GM23338 (cell line): ENCODE data around the gene PRMT3. TPM values are rescaled to one million over a fixed set of nuclear protein-coding genes. Genes with fewer than 3 reads are reported as not detected.
A peak's percentile ranks its signal among the peaks of the same experiment; 100 is the strongest.

Experiments used
- ATAC-seq: fragments of 200-7000 bp; cut with Tn5 transposase; 3 replicates; pipeline ENCODE4 v1.9.1; 2020
- DNase-seq: peaks from one replicate; pipeline ENCODE4 v3.0.0-alpha.2; 2015; ENCODE audit warnings: low spot score
- H2AFZ ChIP-seq: fragments of 200-600 bp; sonication (generic); 2 replicates; pipeline ENCODE4 v1.8.0; 2016; ENCODE audit warnings: antibody characterized with exemption, mild to moderate bottlenecking, moderate library complexity
- H3F3A ChIP-seq: fragments of 200-600 bp; sonication (generic); replicated peaks from 2 replicates; pipeline ENCODE4 v1.8.0; 2017; ENCODE audit warnings: antibody characterized with exemption, mixed run types, low read depth
- H3K27ac ChIP-seq: fragments of 200-600 bp; sonication (generic); 2 replicates; pipeline ENCODE4 v1.6.1; 2016; ENCODE audit warnings: low read depth
- H3K27me3 ChIP-seq: fragments of 200-600 bp; sonication (generic); 2 replicates; pipeline ENCODE4 v1.8.0; 2016; ENCODE audit warnings: mild to moderate bottlenecking, mixed run types, moderate library complexity; ENCODE audit not compliant: insufficient read depth
- H3K36me3 ChIP-seq: fragments of 200-600 bp; sonication (generic); 2 replicates; pipeline ENCODE4 v1.8.0; 2016; ENCODE audit warnings: mild to moderate bottlenecking; ENCODE audit not compliant: insufficient read depth
- H3K4me1 ChIP-seq: fragments of 200-600 bp; sonication (generic); 2 replicates; pipeline ENCODE4 v1.8.0; 2016; ENCODE audit warnings: mild to moderate bottlenecking, moderate library complexity; ENCODE audit not compliant: insufficient read depth
- H3K4me2 ChIP-seq: fragments of 200-600 bp; sonication (generic); 2 replicates; pipeline ENCODE4 v1.7.1; 2017; ENCODE audit warnings: mixed run types
- H3K4me3 ChIP-seq: fragments of 200-600 bp; sonication (generic); 2 replicates; pipeline ENCODE4 v1.6.1; 2016; ENCODE audit warnings: mixed run types
- H3K79me2 ChIP-seq: fragments of 200-600 bp; sonication (generic); replicated peaks from 2 replicates; pipeline ENCODE4 v1.8.0; 2017; ENCODE audit warnings: mild to moderate bottlenecking; ENCODE audit not compliant: insufficient read depth
- H3K9me2 ChIP-seq: fragments of 200-600 bp; sonication (generic); 2 replicates; pipeline ENCODE4 v1.8.0; 2017; ENCODE audit not compliant: insufficient read depth
- H4K20me1 ChIP-seq: fragments of 200-600 bp; sonication (generic); replicated peaks from 2 replicates; pipeline ENCODE4 v1.8.0; 2017; ENCODE audit warnings: mild to moderate bottlenecking; ENCODE audit not compliant: insufficient read depth
- H3K27ac Mint-ChIP-seq: 2 replicates; pipeline ENCODE4 v1.8.0; 2020; ENCODE audit warnings: inconsistent platforms, mild to moderate bottlenecking, moderate library complexity, mixed read lengths
- H3K27me3 Mint-ChIP-seq: 3 replicates; pipeline ENCODE4 v1.8.0; 2022; ENCODE audit warnings: low read depth, mild to moderate bottlenecking, moderate library complexity, mixed read lengths, inconsistent platforms; ENCODE audit not compliant: insufficient read depth, poor library complexity
- H3K36me3 Mint-ChIP-seq: 3 replicates; pipeline ENCODE4 v1.8.0; 2021; ENCODE audit warnings: low read depth, mild to moderate bottlenecking, inconsistent platforms, moderate library complexity, mixed read lengths
- H3K4me1 Mint-ChIP-seq: 3 replicates; pipeline ENCODE4 v1.8.0; 2020; ENCODE audit warnings: mild to moderate bottlenecking, inconsistent platforms, mixed read lengths
- H3K4me3 Mint-ChIP-seq: 3 replicates; pipeline ENCODE4 v1.8.0; 2021; ENCODE audit warnings: moderate library complexity, mild to moderate bottlenecking, inconsistent platforms, mixed read lengths
- H3K9me3 Mint-ChIP-seq: 3 replicates; pipeline ENCODE4 v1.8.0; 2020; ENCODE audit warnings: moderate library complexity, mild to moderate bottlenecking, inconsistent platforms, mixed read lengths
- CTCF ChIP-seq, 2 experiments: fragments of 200-600 bp in 1 of 2; sonication (generic) in 1 of 2; conservative IDR thresholded peaks; 2 replicates each; pipeline versions ENCODE4 v1.5.1 to v1.6.1; 2016 to 2017; ENCODE audit warnings: antibody characterized with exemption in 2 of 2, low read depth in 2 of 2, mild to moderate bottlenecking in 2 of 2, moderate library complexity in 1 of 2
- EZH2 ChIP-seq: fragments of 200-600 bp; sonication (generic); IDR thresholded peaks from one replicate; pipeline ENCODE4 v1.8.0; 2017; ENCODE audit warnings: antibody characterized with exemption, mild to moderate bottlenecking, low read depth; ENCODE audit not compliant: unreplicated experiment
- EZH2phosphoT487 ChIP-seq: fragments of 200-600 bp; sonication (generic); IDR thresholded peaks from one replicate; pipeline ENCODE4 v1.8.1; 2018; ENCODE audit warnings: antibody characterized with exemption; ENCODE audit not compliant: unreplicated experiment
- JUNB ChIP-seq: IDR thresholded peaks from one replicate; pipeline ENCODE4 v1.6.1; 2016; ENCODE audit warnings: antibody characterized with exemption; ENCODE audit not compliant: unreplicated experiment
- NANOG ChIP-seq: IDR thresholded peaks from 2 replicates; pipeline ENCODE4 v1.6.1; 2016; ENCODE audit warnings: antibody characterized with exemption, borderline replicate concordance
- POLR2AphosphoS5 ChIP-seq: IDR thresholded peaks from 2 replicates; pipeline ENCODE4 v1.6.1; 2016; ENCODE audit warnings: antibody characterized with exemption, low read depth
- REST ChIP-seq: IDR thresholded peaks from one replicate; pipeline ENCODE4 v1.6.1; 2018; ENCODE audit warnings: antibody characterized with exemption; ENCODE audit not compliant: unreplicated experiment
- STAT1 ChIP-seq: IDR thresholded peaks from one replicate; pipeline ENCODE4 v1.6.1; 2016; ENCODE audit warnings: antibody characterized with exemption; ENCODE audit not compliant: unreplicated experiment
- ZNF114 ChIP-seq: fragments of 250-450 bp; sonication (Bioruptor Pico); IDR thresholded peaks from 2 replicates; pipeline ENCODE4 v1.5.0; 2020; ENCODE audit warnings: mild to moderate bottlenecking, moderate library complexity
- polyA plus RNA-seq: library from polyadenylated mRNA; unstranded; fragments of >200 nt; fragmentation: Nextera tagmentation; extraction: Ambion mirVana; gene quantifications from 2 replicates; pipeline ENCODE4 v1.2.1, GENCODE V29; 2016
- total RNA-seq: library from RNA; depleted of rRNA; stranded (reverse); fragments of >200 nt; shearing (Covaris generic); gene quantifications from 2 replicates; pipeline ENCODE4 v1.2.3, GENCODE V29; 2014
- TF ChIP-seq, protein P1 (sequence below): IDR thresholded peaks from 2 replicates; pipeline ENCODE4 v1.6.1; 2016; ENCODE audit warnings: antibody characterized with exemption

Gene PRMT3
- total and polyA plus RNA-seq, 2 experiments from 2014 or later: 19.0 to 35.0 TPM

DNA sequence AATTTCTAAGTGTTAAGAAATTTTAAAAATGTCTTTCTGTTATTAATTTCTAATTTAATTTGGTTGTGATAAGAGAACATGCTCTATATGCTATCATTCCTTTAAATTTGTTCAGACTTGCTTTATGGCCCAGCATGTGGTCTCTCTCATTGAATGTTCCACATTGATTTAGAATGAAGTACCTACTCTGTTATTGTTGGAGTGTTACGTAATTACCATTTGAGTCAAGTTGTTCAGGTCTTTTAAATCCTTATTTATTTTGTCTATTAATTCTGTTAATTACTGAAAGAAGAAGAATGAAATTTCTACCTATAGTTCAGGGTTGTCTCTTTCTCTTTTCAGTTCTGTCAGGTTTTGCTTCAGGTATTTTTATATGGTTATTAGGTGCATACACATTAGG, 57.0 kb downstream of the PRMT3 start:
- H3K27me3 ChIP-seq: no peaks in the 10 kb centered on the region

GRCh38 chr11:20448834-20449233, 61.3 kb downstream of the PRMT3 start:
- no peak overlapping the region for H3K27ac ChIP-seq
- Mint-ChIP-seq H3K9me3 (no peaks in the 10 kb centered on the region), H3K27ac (no peak overlapping the region), H3K4me1 (peaks cover 6% of the 10 kb centered on the region; the same call in 2 of the 3 replicates), H3K36me3 (no peaks in the 10 kb centered on the region), H3K4me3 (no peak overlapping the region), H3K27me3 (no peaks in the 10 kb centered on the region)
- no peaks in the 10 kb centered on the region for H3K9me2 ChIP-seq
- H3K4me1 ChIP-seq: peaks cover 9% of the 10 kb centered on the region
- no peak overlapping the region for H3K4me3 ChIP-seq
- H2AFZ ChIP-seq: no peak overlapping the region
- ATAC-seq: no peak
- H3K27me3 ChIP-seq: no peaks in the 10 kb centered on the region
- no peaks in the 10 kb centered on the region for H3F3A ChIP-seq
- no peak overlapping the region for H3K4me2 ChIP-seq
- H3K36me3 ChIP-seq: no peaks in the 10 kb centered on the region
- no peaks in the 10 kb centered on the region for H3K79me2 ChIP-seq
- DNase-seq: peak; percentile 17
- TF ChIP-seq NANOG (no peak), REST (peak; percentile 26), JUNB (no peak), CTCF (conservative IDR thresholded peaks at IDR 0.05; ENCODE audit: low read depth in 2 of 2) (peak in 1 of 2 experiments; percentile 31; a peak in 1 of 4 replicates)
- no peaks in the 10 kb centered on the region for H4K20me1 ChIP-seq

More for the DNA sequence above, 57.0 kb downstream of the PRMT3 start:
- H3K9me2 ChIP-seq: no peaks in the 10 kb centered on the region
- no peaks in the 10 kb centered on the region for H3F3A ChIP-seq
- Mint-ChIP-seq H3K9me3 (no peaks in the 10 kb centered on the region), H3K27me3 (no peaks in the 10 kb centered on the region), H3K4me3 (no peak overlapping the region), H3K27ac (no peak overlapping the region), H3K36me3 (no peaks in the 10 kb centered on the region), H3K4me1 (peaks cover 16% of the 10 kb centered on the region; the same call in 2 of the 3 replicates)
- no peak overlapping the region for H3K27ac ChIP-seq
- no peak for TF ChIP-seq ZNF114 (CRISPR knock-in tag)
- TF ChIP-seq, protein P1, sequence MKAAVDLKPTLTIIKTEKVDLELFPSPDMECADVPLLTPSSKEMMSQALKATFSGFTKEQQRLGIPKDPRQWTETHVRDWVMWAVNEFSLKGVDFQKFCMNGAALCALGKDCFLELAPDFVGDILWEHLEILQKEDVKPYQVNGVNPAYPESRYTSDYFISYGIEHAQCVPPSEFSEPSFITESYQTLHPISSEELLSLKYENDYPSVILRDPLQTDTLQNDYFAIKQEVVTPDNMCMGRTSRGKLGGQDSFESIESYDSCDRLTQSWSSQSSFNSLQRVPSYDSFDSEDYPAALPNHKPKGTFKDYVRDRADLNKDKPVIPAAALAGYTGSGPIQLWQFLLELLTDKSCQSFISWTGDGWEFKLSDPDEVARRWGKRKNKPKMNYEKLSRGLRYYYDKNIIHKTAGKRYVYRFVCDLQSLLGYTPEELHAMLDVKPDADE: no peak
- TF ChIP-seq EZH2phosphoT487: no peak
- TF ChIP-seq JUNB: no peak
- no peak for TF ChIP-seq STAT1
- TF ChIP-seq POLR2AphosphoS5: no peak
- no peak for TF ChIP-seq EZH2
- H3K4me2 ChIP-seq: no peak overlapping the region
- no peaks in the 10 kb centered on the region for H3K36me3 ChIP-seq
- peaks cover 9% of the 10 kb centered on the region for H3K4me1 ChIP-seq
- no peak overlapping the region for H3K4me3 ChIP-seq
- DNase-seq (peak; percentile 29), ATAC-seq (no peak)
- no peaks in the 10 kb centered on the region for H4K20me1 ChIP-seq
- no peaks in the 10 kb centered on the region for H3K79me2 ChIP-seq
- H2AFZ ChIP-seq: no peak overlapping the region
